Mucosa of descending colon (tissue), 3 donors: Measurements from ENCODE around the gene ANKMY1. TPM values are rescaled to one million over a fixed set of nuclear protein-coding genes. Genes with fewer than 3 reads are reported as not detected.

ENCODE experiments used
- ATAC-seq: fragments of 200-7000 bp; cut with Tn5 transposase; one replicate; pipeline ENCODE4 v1.9.1; 2020; ENCODE audit warnings: mild to moderate bottlenecking, moderate library complexity
- DNase-seq, 3 donors: peaks; one replicate each; pipeline ENCODE4 v3.0.0-alpha.2; 2020
- H3K36me3 ChIP-seq: fragments of 200-600 bp; one replicate; pipeline ENCODE4 v1.8.0; 2021; ENCODE audit warnings: low read depth, mild to moderate bottlenecking
- H3K4me1 ChIP-seq: fragments of 200-600 bp; one replicate; pipeline ENCODE4 v1.8.0; 2021; ENCODE audit warnings: low read depth, mild to moderate bottlenecking
- H3K4me3 ChIP-seq: fragments of 200-600 bp; one replicate; pipeline ENCODE4 v1.8.0; 2021; ENCODE audit warnings: mild to moderate bottlenecking
- H3K9me3 ChIP-seq: fragments of 200-600 bp; one replicate; pipeline ENCODE4 v1.8.0; 2021; ENCODE audit warnings: mild to moderate bottlenecking
- CTCF ChIP-seq: fragments of 200-600 bp; IDR thresholded peaks from one replicate; pipeline ENCODE4 v1.8.0; 2022; ENCODE audit warnings: antibody characterized with exemption, mild to moderate bottlenecking
- intact Hi-C, 2 donors: fragments of 100-400 bp; cut with DNase I in 1 of 2; cut with micrococcal nuclease in 1 of 2; formaldehyde crosslinking; loops; one replicate each; pipeline versions ENCODE4 v1.11.0 to v1.11.1; 2022; cut with DNase I, micrococcal nuclease
- total RNA-seq, 3 donors: library from RNA; stranded (reverse); fragmentation: NEBNext Ultra II Directional in 2 of 3; extraction: Animal tissue kit (Norgen Biotek cat#: 25700) in 2 of 3; gene quantifications; one replicate each; pipeline versions ENCODE4 v1.2.1 to v1.2.4, GENCODE V29; 2021 to 2023
- donor health status: DM: no; HTN: no; CAD: no; lungs with moderate emphysema.
- donor health status: DM: no; HTN: no; CAD: no.
- donor health status: DM: no; HTN: yes; CAD: no.

Gene ANKMY1
- total RNA-seq, 3 donors from 2014 or later = 23.0 to 32.7 (median 23.5) TPM

- Histone ChIP-seq H3K36me3 (no peaks in the 10 kb centered on the region), H3K4me3 (no peak overlapping the region), H3K4me1 (peaks cover 15% of the 10 kb centered on the region), H3K9me3 (no peaks in the 10 kb centered on the region)
- no peak for TF ChIP-seq CTCF
- peak in 2 of 3 donors; percentile 38 to 60 for DNase-seq
- ATAC-seq = no peak
- intact Hi-C loops = no loop called here
Observed at GRCh38 chr2:240433973-240434727, 123.6 kb downstream of the ANKMY1 start.

GRCh38 chr2:240432820-240433801 lies 124.7 kb downstream of the ANKMY1 start:
- Histone ChIP-seq H3K36me3 (no peaks in the 10 kb centered on the region), H3K4me1 (peaks cover 11% of the 10 kb centered on the region), H3K4me3 (no peak overlapping the region), H3K9me3 (no peaks in the 10 kb centered on the region)
- TF ChIP-seq CTCF = no peak
- DNase-seq (peak in 2 of 3 donors; percentile 29 to 42), ATAC-seq (no peak)
- intact Hi-C loops = no loop called here

- peaks cover 9% of the 10 kb centered on the region for H3K4me1 ChIP-seq
- H3K4me3 ChIP-seq = no peak overlapping the region
- DNase-seq (no peak), ATAC-seq (no peak)
- TF ChIP-seq CTCF = no peak
- no peaks in the 10 kb centered on the region for H3K36me3 ChIP-seq
- intact Hi-C loops = no loop called here
- no peaks in the 10 kb centered on the region for H3K9me3 ChIP-seq
Observed at GRCh38 chr2:240432430-240432819, 125.4 kb downstream of the ANKMY1 start.

GRCh38 chr2:240431661-240432424 lies 125.9 kb downstream of the ANKMY1 start:
- intact Hi-C loops = no loop called here
- Histone ChIP-seq H3K4me3 (no peak overlapping the region), H3K4me1 (peaks cover 8% of the 10 kb centered on the region), H3K9me3 (no peaks in the 10 kb centered on the region), H3K36me3 (no peaks in the 10 kb centered on the region)
- no peak for ATAC-seq
- no peak for TF ChIP-seq CTCF
- DNase-seq = peak in 1 of 3 donors; percentile 19

- DNase-seq (no peak), ATAC-seq (no peak)
- H3K36me3 ChIP-seq = no peaks in the 10 kb centered on the region
- H3K4me3 ChIP-seq = no peak overlapping the region
- peaks cover 3% of the 10 kb centered on the region for H3K4me1 ChIP-seq
- intact Hi-C loops = no loop called here
- no peaks in the 10 kb centered on the region for H3K9me3 ChIP-seq
- no peak for TF ChIP-seq CTCF
Observed at GRCh38 chr2:240431271-240431660, 126.5 kb downstream of the ANKMY1 start.
